MM.1S (cell line): ENCODE results near the gene IL12RB1.
"Not testable (repeated sequence)": the region's sequence is repeated elsewhere in the genome, so short reads cannot be mapped to it uniquely, and the experiment has no call there.

Experiments
- CTCF ChIP-seq: fragments of 300-600 bp; sonication (generic); IDR thresholded peaks from 2 replicates; pipeline ENCODE4 v1.5.1; 2016; ENCODE audit warnings: antibody characterized with exemption, low read length, mixed read lengths
- EZH2 ChIP-seq: fragments of 300-600 bp; sonication (generic); optimal IDR thresholded peaks from 2 replicates; pipeline ENCODE3; 2017; ENCODE audit warnings: low read depth, mild to moderate bottlenecking, antibody characterized with exemption, low read length, mixed read lengths
- EZH2phosphoT487 ChIP-seq: fragments of 300-600 bp; sonication (generic); IDR thresholded peaks from 2 replicates; pipeline ENCODE4 v1.6.1; 2018; ENCODE audit warnings: antibody characterized with exemption, low read length

- TF ChIP-seq CTCF, EZH2, EZH2phosphoT487: not testable (repeated sequence)
These were observed 54.6 kb downstream of the IL12RB1 start for GRCh38 chr19:18032102-18032501.
